GM23248 (cell line): Measurements from ENCODE around the gene MEMO1. TPM values are rescaled to one million over a fixed set of nuclear protein-coding genes. Genes with fewer than 3 reads are reported as not detected.
"Not testable (repeated sequence)": the region's sequence is repeated elsewhere in the genome, so short reads cannot be mapped to it uniquely, and the experiment has no call there.

Source experiments
- DNase-seq: peaks from one replicate; pipeline ENCODE4 v3.0.0-alpha.2; 2015
- H2AFZ ChIP-seq: fragments of 200-600 bp; sonication (generic); 2 replicates; pipeline ENCODE4 v1.6.1; 2016; ENCODE audit warnings: antibody characterized with exemption
- H3F3A ChIP-seq: fragments of 200-600 bp; sonication (generic); 2 replicates; pipeline ENCODE4 v1.6.1; 2016; ENCODE audit warnings: mild to moderate bottlenecking, antibody characterized with exemption, mixed run types; ENCODE audit not compliant: insufficient read depth
- H3K27ac ChIP-seq: fragments of 200-600 bp; sonication (generic); 2 replicates; pipeline ENCODE4 v1.5.1; 2016; ENCODE audit warnings: mild to moderate bottlenecking
- H3K27me3 ChIP-seq: fragments of 200-600 bp; sonication (generic); replicated peaks from 2 replicates; pipeline ENCODE4 v1.6.1; 2016; ENCODE audit warnings: mild to moderate bottlenecking; ENCODE audit not compliant: insufficient read depth
- H3K36me3 ChIP-seq: fragments of 200-600 bp; sonication (generic); 2 replicates; pipeline ENCODE4 v1.6.1; 2016; ENCODE audit warnings: low read depth, mild to moderate bottlenecking
- H3K4me1 ChIP-seq: fragments of 200-600 bp; sonication (generic); 2 replicates; pipeline ENCODE4 v1.6.1; 2016; ENCODE audit warnings: mild to moderate bottlenecking; ENCODE audit not compliant: insufficient read depth
- H3K4me2 ChIP-seq: fragments of 200-600 bp; sonication (generic); one replicate; pipeline ENCODE4 v1.6.1; 2016; ENCODE audit warnings: mild to moderate bottlenecking; ENCODE audit not compliant: unreplicated experiment
- H3K4me3 ChIP-seq: fragments of 200-600 bp; sonication (generic); 2 replicates; pipeline ENCODE4 v1.5.1; 2016; ENCODE audit warnings: mild to moderate bottlenecking
- H3K79me2 ChIP-seq: fragments of 200-600 bp; sonication (generic); 2 replicates; pipeline ENCODE4 v1.6.1; 2016; ENCODE audit warnings: mild to moderate bottlenecking; ENCODE audit not compliant: insufficient read depth
- H3K9ac ChIP-seq: fragments of 200-600 bp; sonication (generic); 2 replicates; pipeline ENCODE4 v1.6.1; 2016; ENCODE audit warnings: mild to moderate bottlenecking
- H3K9me2 ChIP-seq: fragments of 200-600 bp; sonication (generic); 2 replicates; pipeline ENCODE4 v1.6.1; 2016; ENCODE audit warnings: mixed run types, mild to moderate bottlenecking, moderate library complexity; ENCODE audit not compliant: insufficient read depth
- H3K9me3 ChIP-seq: fragments of 200-600 bp; sonication (generic); one replicate; pipeline ENCODE4 v1.6.1; 2017; ENCODE audit warnings: low read depth
- H4K20me1 ChIP-seq: fragments of 200-600 bp; sonication (generic); 2 replicates; pipeline ENCODE4 v1.6.0; 2016; ENCODE audit not compliant: insufficient read depth
- EZH2 ChIP-seq: fragments of 200-600 bp; sonication (generic); IDR thresholded peaks from 2 replicates; pipeline ENCODE4 v1.6.1; 2018; ENCODE audit warnings: antibody characterized with exemption, mild to moderate bottlenecking; ENCODE audit not compliant: insufficient read depth, poor library complexity, severe bottlenecking
- EZH2phosphoT487 ChIP-seq: fragments of 200-600 bp; sonication (generic); IDR thresholded peaks from 2 replicates; pipeline ENCODE4 v1.6.1; 2018; ENCODE audit warnings: antibody characterized with exemption, moderate library complexity, mild to moderate bottlenecking, low read depth; ENCODE audit not compliant: insufficient read depth
- WGBS, 2 experiments: methylation state at CpG; one replicate each; pipeline ENCODE4 v1.1.6; 2015 to 2017; ENCODE audit warnings: low lambda C conversion rate in 2 of 2, low coverage in 1 of 2; ENCODE audit errors: missing lambda C conversion rate in 2 of 2; 5-methylcytosine and 5-hydroxymethylcytosine counted together
- in situ Hi-C: fragments of 300-500 bp; cut with MboI; formaldehyde crosslinking; loops from 2 replicates; pipeline ENCODE4 v1.15.0; 2020
- polyA plus RNA-seq: library from polyadenylated mRNA; unstranded; fragments of >200 nt; fragmentation: Nextera tagmentation; extraction: Ambion mirVana; gene quantifications from 2 replicates; pipeline ENCODE4 v1.2.1, GENCODE V29; 2016
- total RNA-seq: library from RNA; depleted of rRNA; stranded (reverse); fragments of >200 nt; shearing (Covaris generic); gene quantifications from 2 replicates; pipeline ENCODE4 v1.2.3, GENCODE V29; 2014; rRNA removed

The MEMO1 gene
- total RNA-seq (29.8 and 46.3 TPM in 2 replicates), polyA plus RNA-seq (36.2 and 43.7 TPM in 2 replicates)

DNA sequence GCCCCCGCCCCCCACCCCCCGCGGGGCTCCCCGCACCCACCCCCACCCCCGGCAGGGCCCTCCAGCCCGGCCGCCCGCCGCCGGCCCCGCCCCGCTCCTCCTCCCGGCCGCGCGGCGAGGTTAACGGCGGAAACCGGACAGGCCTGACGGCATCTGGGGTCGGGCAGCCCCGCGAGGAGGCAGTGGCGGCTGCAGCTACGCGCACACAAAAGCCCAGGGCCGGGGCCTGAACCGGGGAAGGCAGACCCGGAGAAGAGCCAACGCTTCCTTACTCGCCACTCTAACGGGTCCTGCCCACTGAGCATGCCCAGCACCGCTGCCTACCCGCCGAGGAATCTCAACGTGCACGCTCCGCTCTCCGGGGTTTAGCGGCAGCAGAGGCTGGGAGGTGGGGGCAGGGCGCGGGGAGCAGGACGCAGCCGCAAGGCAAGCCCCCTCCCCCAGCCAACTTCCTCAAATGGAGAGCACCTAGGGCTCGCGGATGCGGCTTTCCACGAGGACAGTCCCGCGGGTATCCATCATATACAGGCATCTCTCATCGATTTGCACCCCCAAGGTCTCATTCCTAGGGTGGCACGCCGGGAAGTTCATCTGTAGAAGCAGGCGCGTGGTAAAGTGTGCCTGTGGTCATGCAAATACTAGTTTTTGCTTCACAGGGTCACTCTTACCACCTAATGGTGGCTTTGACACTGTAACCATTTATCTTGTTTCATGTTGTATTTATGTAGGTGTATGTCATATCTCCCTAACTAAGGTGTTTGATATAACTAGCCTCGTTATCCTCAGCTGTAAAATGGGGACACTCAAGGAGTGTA, at the start of gene MEMO1:
TSS of gene MEMO1 (minus strand) at position 339 of the 815 bp plus-strand sequence. CDS start 761 bp downstream, outside the sequence.
- Histone ChIP-seq H4K20me1 (0 out of 2 replicates have a peak, but pooled peaks cover under 1% of the 10 kb centered on the region), H3K9ac (peak within 1 kb of the TSS; percentile 80), H3K4me3 (peak within 1 kb of the TSS; percentile 92), H3K4me2 (peak within 1 kb of the TSS; percentile 87), H2AFZ (peak within 1 kb of the TSS; percentile 94), H3K27ac (peak within 1 kb of the TSS; percentile 70), H3K27me3 (no peaks in the 10 kb centered on the region), H3K9me3 (no peaks in the 10 kb centered on the region), H3K4me1 (peaks cover 23% of the 10 kb centered on the region), H3K79me2 (peaks cover 37% of the 10 kb centered on the region), H3K9me2 (no peaks in the 10 kb centered on the region), H3K36me3 (no peaks in the 10 kb centered on the region), H3F3A (peaks cover 28% of the 10 kb centered on the region)
- WGBS, 2 experiments, result 1% methylated on average over 44 to 51 of the region's 57 CpGs
- TF ChIP-seq EZH2 (no peak), EZH2phosphoT487 (no peak)
- in situ Hi-C loops, result no loop called here
- DNase-seq, result peak; percentile 96

- Histone ChIP-seq H3K9me3 (no peaks in the 10 kb centered on the region), H3K36me3 (no peaks in the 10 kb centered on the region), H2AFZ (no peak overlapping the region), H3K27ac (no peak overlapping the region), H3K79me2 (peaks cover 10% of the 10 kb centered on the region), H3K4me3 (no peak overlapping the region), H3K9ac (no peak overlapping the region), H3F3A (0 out of 2 replicates have a peak, but pooled peaks cover 12% of the 10 kb centered on the region), H4K20me1 (no peaks in the 10 kb centered on the region), H3K4me2 (no peak overlapping the region), H3K4me1 (peaks cover 9% of the 10 kb centered on the region; the same call in 1 of the 2 replicates), H3K27me3 (no peaks in the 10 kb centered on the region), H3K9me2 (no peaks in the 10 kb centered on the region)
- TF ChIP-seq EZH2 (no peak), EZH2phosphoT487 (no peak)
- 67 to 78% methylated on average over 2 of the region's 2 CpGs for WGBS, 2 experiments
- in situ Hi-C loops, result no loop called here
- DNase-seq, result no peak
Observed at GRCh38 chr2:32060266-32060665, 49.5 kb upstream of the MEMO1 start.

DNA sequence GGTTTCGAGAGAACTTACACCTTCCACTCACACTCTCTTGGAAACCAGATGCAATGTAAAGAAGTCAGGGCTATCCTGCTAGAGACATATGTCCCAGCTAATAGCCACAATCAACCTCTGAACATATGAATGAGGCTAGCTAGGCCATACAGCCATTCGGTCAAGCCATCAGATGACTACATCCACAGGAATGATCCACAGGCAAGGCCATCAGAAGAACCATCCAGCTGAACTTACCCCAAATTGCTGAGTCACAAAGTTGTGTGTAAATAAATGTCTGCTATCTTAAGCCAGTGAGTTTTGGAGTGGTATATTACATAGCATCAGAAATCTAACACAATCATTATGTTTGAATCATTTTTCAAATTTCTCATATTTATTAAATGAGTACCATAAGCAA, 47.3 kb upstream of the MEMO1 start:
- TF ChIP-seq EZH2, result no peak
- TF ChIP-seq EZH2phosphoT487, result no peak
- H3K4me2 ChIP-seq, result no peak overlapping the region
- H3K36me3 ChIP-seq, result no peaks in the 10 kb centered on the region
- no peak overlapping the region for H3K27ac ChIP-seq
- no peaks in the 10 kb centered on the region for H4K20me1 ChIP-seq
- H3K9ac ChIP-seq, result no peak overlapping the region
- H3F3A ChIP-seq, result 0 out of 2 replicates have a peak, but pooled peaks cover 12% of the 10 kb centered on the region
- H3K79me2 ChIP-seq, result no peaks in the 10 kb centered on the region
- H2AFZ ChIP-seq, result no peak overlapping the region
- H3K4me1 ChIP-seq, result 0 out of 2 replicates have a peak, but pooled peaks cover 6% of the 10 kb centered on the region
- H3K9me3 ChIP-seq, result no peaks in the 10 kb centered on the region
- no peak overlapping the region for H3K4me3 ChIP-seq
- peak; percentile 19 for DNase-seq
- H3K9me2 ChIP-seq, result no peaks in the 10 kb centered on the region
- WGBS, 2 experiments, result 70 to 73% methylated on average over 2 of the region's 2 CpGs
- no peaks in the 10 kb centered on the region for H3K27me3 ChIP-seq
- in situ Hi-C loops, result no loop called here

- H3K4me3 ChIP-seq, H3K9ac ChIP-seq, H4K20me1 ChIP-seq, H3K36me3 ChIP-seq, H3K27ac ChIP-seq, H3K27me3 ChIP-seq, in situ Hi-C loops, H3F3A ChIP-seq, H3K4me1 ChIP-seq, H3K79me2 ChIP-seq, DNase-seq, H3K9me2 ChIP-seq, H3K9me3 ChIP-seq, H2AFZ ChIP-seq, H3K4me2 ChIP-seq: not testable (repeated sequence)
- 76% methylated on average over 3 of the region's 3 CpGs for WGBS, 2 experiments
Observed at GRCh38 chr2:32054583-32054982, 43.8 kb upstream of the MEMO1 start.
